HS-5 (cell line): ENCODE results near the gene NHSL1.

Experiments used
- DNase-seq: peaks from one replicate; pipeline ENCODE4 v3.0.0-alpha.2; 2012; ENCODE audit warnings: low read depth

NHSL1 gene, protein sequence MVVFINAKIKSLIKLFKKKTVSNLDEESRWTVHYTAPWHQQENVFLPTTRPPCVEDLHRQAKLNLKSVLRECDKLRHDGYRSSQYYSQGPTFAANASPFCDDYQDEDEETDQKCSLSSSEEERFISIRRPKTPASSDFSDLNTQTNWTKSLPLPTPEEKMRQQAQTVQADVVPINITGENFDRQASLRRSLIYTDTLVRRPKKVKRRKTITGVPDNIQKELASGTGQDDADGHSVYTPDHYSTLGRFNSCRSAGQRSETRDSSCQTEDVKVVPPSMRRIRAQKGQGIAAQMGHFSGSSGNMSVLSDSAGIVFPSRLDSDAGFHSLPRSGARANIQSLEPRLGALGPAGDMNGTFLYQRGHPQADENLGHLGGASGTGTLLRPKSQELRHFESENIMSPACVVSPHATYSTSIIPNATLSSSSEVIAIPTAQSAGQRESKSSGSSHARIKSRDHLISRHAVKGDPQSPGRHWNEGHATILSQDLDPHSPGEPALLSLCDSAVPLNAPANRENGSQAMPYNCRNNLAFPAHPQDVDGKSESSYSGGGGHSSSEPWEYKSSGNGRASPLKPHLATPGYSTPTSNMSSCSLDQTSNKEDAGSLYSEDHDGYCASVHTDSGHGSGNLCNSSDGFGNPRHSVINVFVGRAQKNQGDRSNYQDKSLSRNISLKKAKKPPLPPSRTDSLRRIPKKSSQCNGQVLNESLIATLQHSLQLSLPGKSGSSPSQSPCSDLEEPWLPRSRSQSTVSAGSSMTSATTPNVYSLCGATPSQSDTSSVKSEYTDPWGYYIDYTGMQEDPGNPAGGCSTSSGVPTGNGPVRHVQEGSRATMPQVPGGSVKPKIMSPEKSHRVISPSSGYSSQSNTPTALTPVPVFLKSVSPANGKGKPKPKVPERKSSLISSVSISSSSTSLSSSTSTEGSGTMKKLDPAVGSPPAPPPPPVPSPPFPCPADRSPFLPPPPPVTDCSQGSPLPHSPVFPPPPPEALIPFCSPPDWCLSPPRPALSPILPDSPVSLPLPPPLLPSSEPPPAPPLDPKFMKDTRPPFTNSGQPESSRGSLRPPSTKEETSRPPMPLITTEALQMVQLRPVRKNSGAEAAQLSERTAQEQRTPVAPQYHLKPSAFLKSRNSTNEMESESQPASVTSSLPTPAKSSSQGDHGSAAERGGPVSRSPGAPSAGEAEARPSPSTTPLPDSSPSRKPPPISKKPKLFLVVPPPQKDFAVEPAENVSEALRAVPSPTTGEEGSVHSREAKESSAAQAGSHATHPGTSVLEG (N-terminal part only)

DNA sequence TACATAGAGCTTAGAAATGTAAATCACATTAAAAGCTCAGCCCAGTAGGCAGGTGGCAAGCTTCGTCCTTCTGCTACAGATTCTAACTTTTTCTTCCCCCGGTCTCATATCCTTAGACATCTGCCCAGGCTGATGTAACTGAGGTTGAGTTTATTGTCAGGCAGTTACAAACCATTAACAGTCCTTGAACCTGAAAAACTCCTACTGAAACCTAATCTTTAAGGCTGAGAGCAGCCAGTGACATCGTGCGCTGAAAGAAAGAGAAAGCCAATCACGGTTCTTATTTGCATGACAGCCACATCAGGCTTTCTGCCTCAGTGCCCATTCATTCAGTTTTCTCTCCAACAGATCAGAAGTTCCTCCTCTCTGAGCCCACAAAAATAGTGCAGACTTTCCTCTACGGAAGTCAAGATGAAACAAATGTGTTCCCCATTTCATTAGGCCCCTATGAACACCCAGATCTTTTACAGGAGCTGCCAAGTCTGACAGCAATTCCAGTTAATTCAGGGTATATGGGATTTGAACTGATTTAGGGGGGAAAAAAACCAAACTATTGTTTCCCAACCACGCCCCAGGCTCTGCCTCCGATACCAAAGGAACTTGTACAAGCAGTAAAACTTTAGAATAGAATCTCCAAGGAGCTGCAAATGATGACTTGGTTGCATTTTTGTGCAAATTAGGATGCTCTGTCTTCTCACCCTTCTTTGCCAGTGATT is at the start of gene NHSL1:
TSS of gene NHSL1 (minus strand) at position 192 of the 716 bp plus-strand sequence. CDS start 204 bp downstream, outside the sequence.
- no peak for DNase-seq

DNA sequence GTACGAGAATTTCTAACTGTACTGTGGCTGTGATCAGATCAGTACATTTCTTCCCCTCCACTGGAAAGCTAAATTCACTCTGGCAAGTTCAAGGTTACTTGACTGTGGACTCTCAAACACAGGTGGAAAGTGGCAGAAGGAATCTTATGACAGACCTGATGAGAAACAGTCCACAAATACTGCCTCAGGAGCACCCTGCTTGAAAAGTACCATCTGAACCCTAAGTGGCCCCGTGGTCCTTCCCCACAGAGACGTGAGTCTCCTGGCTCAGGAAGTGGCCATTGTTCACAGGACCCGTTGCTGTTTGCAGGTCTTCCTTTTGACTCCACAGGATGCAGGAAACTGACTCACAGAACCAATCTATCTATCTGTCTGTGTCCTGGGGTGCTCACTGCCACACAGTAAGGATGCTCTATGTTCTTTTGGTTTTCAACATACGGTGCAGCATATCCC is 47.5 kb upstream of the NHSL1 start:
- peak; percentile 11 for DNase-seq

DNA sequence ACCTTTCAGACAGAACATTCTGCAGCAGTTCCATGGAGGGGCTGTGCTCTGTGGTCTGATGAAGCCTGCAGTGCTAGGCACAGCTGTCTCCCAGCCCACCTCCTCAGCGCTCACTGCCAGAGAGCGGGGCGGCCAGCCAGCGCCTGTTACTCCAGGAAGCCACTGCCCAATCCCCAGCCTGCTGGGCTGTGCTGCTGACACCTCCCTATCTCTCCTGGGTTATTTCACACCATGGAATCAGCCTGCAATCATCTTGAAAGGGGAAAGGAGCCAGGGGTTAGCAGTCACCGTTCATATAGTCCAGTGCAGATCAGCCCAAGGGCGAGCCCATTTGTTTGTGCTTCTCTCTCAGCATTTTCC is 46.3 kb upstream of the NHSL1 start:
- no peak for DNase-seq

DNA sequence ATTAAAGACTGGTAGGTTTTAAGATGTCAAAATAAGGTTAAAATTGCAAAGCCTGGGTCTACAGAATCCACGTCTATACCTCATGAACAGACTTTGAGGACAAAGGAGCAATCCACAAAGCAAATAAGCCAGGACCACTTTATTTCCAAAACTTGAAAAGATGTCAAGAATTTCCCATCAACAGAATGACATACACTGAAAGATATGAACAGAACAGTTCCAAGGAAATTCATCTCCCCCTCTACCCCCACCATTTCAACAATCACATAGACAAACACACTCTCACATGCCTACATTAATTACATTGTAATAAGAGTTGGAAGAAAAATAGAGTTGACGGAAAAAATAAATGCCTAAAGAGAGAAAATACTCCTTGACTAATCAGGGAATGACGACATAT is 45.2 kb upstream of the NHSL1 start:
- no peak for DNase-seq

DNA sequence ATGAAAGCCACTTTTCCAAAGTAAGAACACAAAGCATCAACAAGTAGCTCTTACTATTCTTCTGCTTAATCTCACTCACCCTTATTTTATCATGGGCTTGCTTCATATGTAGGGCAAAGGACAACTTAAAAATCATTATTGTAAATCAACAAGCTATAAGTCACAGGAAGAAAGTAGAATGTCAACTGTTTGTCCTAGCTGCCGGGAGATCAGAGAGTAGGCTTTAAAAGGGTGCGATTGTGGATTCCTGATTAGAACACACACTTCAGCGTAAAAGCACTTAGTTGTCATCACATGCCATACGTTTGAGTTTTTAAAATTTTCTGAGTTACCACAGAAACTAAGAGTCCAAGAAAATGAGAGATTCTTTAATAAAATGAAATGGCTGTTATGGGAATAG is 44.4 kb upstream of the NHSL1 start:
- DNase-seq, result no peak

DNA sequence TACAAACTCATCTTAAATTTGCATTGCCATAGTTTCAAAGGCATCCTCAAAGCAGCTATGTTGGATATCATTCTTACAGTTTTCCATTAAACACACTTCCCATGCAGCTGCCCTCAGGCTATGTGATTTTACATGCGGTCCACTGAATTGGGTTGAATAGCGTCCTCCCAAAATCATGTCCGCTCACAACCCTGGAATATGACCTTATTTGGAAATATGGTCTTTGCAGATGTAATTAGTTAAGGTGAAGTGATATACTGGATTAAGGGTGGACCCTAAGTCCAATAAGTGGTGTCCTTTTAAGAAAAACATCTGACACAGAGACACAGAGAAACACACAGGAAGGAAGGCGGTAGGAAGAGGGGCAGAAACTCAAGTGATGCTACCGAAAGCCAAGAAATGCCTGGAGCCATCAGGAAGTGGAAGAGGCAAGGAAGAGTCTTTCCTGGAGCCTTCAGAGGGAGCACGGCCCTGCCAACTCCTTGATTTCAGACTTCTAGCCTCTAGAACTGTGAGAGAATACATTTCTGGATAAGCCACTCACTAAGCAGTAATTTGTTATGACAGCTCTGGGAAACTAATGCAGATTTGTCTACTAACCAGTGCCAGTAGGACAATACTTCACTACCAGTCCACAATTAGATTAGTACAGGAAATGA is 42.7 kb upstream of the NHSL1 start:
- DNase-seq, result no peak

DNA sequence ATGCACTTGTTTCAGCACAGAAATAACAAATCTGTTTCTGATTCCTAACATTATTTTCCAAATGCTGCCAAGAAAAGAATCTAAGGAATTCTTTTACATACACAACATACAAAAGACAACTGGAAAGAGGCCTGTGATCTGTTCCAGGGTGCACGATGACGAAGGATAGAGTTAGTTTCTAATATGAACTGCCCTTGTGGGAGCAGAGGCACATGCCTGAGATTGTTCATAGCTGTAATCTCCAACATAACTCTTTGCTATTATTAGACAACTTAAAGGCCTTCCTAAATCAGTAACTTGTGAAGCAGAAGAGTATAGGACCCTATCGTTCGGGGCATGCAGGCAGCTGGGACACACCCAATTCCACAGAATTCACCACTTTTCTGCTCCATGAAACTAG is 41.2 kb upstream of the NHSL1 start:
- no peak for DNase-seq

DNA sequence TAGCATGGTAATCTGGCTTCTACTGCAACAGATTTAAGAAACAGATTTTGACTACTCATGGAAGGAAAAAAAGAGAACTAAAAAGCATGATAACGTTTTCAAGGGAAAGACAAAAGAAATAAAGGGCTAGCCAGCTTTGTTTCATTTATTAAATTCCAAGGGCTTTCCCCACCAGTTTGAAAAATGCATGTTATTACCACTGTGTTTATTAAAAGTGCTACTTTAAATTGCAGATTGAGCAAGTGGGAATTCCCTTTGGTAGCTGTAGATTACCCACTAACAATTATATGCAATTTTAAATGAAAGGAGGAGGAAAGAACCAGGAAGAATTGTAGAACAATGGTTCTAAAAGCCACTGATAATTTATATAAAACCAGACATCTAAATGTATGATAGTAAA is 40.6 kb upstream of the NHSL1 start:
- DNase-seq, result no peak

DNA sequence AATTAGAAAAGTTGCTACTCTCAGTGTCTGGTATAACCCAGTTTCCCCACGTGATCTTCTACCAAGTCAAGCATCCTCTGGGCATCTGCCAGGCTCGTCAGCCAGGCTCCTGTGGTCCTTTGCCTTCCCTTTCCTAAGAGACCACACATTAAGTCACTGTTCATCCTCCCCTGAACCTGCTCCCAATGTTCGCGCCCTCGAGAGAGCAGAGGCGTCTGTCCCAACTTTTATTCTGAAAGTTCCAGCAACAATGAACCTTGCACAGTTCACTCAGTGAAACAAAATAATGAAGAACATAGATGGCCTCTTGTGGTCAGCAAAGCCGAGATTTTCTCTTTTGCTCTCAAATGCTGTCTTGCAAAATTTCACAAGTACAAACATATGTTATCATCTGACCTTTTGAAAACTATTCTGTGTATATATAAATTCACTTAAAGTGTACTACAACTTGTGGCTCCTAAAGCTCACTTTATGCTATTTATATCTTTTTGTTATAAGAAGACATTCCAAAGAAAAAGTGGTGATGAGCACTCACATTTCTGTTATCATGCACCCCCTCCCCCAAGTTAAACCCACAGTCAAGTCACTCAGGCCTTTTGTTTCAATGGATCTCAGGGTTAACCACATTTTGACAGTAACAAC is 39.2 kb upstream of the NHSL1 start:
- DNase-seq, result no peak

DNA sequence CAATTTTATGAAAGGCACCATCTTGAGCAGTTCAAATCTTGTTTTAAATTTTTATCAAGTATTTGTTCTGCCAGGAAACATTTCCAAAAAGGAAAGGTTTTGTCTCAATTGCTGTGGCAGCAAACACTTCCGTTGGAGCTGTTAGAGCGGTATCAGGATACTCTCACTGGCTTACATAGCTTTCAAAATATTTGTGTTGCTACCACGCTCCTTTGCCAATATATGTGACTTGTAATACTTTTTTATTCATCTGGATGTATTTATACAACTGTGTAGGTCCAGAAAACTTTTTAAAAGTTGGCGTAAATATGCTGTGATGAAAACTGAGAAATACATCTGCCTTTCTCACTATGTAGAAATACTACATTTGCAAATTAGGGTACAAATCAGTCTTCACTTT is 37.8 kb upstream of the NHSL1 start:
- DNase-seq, result no peak

DNA sequence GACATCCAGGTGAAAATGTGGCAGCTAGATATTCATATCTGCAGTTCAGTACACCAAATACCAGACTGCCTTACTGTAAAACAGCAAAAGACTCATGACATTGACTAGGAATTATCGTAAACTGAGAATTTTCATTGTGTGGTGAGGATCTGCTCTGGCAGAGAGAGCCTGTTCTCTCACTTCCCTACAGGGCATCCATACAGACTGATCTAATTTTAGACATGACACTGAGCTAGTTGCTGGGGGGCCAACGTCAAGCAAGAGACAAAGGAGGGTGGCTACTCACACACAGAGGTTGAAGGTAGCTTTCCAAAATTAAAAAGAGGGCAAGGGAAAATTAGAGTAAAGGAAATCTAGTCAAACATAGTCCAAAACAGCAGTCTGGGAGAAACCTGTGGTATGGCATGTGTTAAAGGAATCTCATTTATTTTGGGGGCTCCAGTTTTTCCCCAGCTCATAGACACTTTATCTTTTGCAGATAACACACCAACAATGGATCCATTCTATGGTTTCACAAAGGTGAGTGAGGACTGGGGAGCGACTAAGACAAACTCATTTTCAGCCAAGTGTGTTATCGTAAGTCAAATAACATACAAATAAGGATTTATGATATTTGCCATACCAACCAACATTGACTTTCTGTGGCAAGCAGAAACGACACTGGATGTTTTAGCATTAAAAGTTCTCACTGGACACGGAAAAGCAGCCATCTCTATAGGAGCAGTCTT is 36.6 kb upstream of the NHSL1 start:
- DNase-seq, result no peak

DNA sequence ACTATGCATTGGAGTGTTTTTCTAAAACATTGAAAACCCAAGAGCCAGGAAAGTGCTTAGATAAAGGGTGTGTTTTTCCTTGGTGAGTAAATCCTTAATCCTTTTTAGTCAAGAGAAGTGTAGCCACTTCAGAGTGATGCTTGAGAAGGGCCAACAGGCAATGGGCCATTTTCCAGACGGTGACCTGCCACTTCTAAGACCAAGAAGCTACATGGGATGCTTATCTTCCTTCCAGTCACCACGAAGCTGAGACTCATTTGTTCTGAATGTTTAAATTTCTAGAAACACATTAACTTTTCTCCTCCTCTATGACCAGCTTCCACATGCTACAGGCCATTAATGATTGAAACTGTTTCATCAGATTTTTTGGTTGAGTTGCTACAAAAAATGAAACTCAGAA is 34.4 kb upstream of the NHSL1 start:
- no peak for DNase-seq

DNA sequence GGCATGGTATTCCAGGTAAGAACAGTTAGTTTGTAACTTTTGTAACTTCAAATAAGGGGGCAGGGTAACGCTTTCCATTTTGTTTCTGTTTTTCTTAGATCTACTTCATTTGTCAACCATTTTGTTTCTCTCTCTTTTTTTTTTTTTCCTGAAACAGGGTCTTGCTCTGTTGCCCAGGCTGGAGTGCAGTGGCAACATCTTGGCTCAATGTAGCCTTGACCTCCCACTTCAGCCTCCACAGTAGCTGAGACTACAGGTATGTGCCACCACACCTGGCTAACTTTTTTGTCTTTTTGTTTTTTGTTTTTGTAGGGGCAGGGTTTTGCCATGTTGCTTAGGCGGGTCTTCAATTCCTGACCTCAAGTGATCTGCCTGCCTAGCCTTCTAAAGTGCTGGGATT is 32.1 kb upstream of the NHSL1 start:
- DNase-seq, result no peak

DNA sequence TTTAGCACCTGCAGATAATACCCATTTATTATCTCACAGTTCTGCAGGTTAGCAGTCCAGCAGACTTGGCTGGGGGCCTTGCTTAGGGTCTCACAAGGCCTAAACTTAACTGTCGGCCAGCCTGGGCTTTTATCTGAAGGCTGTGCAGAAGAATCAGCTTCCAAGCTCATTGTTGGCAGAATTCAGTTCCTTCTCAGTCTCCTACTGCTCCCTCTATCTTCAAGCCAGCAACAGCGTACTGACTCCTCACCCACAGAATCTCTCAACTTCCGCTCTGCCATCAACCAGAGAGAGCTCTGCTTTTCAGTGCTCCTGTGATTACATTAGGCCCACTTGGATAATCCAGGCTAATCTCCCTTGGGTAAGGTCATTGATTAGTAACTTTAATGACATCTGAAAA is 30.2 kb upstream of the NHSL1 start:
- no peak for DNase-seq

DNA sequence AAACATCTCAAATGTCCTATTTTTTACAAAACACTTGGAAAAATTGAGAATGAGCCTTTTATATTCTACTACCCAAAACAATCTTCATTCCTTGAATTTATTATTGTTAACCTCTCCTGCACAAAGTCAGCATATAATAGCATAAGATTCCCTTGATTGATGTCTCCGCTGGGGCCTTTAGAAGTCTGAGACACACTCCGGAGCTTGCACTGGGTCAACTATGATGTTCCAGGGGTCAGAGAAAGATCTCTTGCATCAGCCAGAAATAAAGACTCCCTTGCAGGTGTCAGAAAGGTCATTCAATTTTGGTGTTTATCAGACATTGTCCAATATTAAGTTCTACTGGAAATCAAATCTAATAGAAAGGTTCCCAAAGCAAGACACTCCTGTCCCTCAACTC is 29.7 kb upstream of the NHSL1 start:
- no peak for DNase-seq

DNA sequence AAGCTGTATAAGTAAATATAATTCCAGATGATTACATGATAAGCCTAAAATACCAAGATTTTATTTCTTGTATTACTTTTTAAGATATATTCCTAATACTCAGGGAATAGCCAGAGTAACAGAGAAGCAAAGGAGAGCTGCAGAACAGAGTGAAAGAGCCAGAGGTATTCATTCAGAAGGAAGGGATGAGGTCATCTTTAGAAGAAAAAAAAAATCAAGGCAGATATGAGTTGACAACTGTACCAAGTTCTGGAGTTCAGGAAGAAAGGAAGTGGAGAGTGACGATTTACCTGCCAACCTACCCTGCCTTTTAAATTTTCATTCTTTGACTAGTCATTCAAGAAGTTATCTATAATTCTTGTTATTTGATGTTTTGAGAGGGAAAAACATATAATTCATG is 28.8 kb upstream of the NHSL1 start:
- no peak for DNase-seq

DNA sequence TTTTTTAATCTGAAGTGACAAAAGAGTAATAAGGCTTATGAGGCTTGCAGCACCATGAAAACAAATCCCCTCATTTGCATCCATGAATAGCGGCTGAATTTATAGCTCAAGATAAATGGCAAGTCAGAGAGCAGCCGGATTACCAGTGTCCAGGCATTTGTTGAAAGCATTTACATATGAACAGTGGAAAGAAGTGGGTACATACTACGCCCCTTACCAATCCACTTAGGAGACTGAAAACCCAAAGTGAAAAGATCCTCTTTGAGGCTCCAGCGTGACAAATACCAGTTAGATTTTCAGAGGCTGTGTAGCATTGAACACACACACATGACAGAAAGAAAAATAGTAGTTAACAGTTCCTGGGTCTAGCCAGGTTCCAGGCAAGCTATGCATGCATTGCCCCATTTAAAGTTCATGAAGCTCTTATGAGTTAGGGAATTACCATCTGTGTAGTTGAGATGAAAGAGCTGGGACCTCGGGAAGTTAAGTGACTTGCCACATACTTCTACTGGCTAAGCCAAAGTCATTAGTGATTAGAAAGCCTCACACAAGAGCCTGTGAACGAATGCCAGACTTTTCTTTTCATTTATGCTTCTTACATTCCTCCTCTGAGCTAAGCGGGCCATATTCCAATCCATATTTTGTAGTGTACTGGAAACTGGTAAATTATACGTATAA is 28.3 kb upstream of the NHSL1 start:
- DNase-seq, result no peak

DNA sequence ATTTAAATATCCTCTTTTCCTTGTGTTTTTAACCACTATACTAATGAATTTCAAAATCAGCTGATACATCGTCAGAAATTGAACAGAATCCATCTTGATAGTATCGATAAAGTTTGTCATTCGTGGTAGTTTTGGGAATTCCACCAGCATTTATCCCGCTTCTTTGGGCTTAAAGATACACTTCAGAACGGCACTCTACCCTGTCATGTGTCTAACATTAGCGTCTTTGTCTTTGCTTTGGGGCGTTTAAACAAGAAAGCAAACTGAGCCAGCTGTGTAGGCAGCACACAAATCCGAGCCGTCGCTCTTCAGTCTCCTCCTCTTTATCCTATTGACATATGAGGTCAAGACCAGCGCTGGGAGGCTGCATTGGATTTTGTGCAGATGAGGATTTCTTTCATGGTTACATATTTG is 27.5 kb upstream of the NHSL1 start:
- no peak for DNase-seq

DNA sequence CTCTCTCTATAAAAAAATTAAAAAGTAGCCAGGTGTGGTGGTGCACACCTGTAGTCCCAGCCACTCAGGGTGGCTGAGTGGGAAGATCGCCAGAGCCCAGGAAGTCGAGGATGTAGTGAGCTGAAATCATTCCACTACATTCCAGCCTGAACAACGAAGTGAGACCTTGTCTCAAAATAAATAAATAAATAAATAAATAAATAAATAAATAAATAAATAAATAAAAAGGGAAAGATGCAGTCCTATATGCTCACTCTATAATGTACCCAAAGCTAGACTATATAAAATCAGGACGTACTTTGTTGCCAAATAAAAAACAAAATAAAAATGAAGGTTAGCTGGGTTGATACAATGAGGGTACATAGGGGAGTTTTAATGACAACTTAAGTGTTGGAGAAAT is 26.1 kb upstream of the NHSL1 start:
- no peak for DNase-seq

DNA sequence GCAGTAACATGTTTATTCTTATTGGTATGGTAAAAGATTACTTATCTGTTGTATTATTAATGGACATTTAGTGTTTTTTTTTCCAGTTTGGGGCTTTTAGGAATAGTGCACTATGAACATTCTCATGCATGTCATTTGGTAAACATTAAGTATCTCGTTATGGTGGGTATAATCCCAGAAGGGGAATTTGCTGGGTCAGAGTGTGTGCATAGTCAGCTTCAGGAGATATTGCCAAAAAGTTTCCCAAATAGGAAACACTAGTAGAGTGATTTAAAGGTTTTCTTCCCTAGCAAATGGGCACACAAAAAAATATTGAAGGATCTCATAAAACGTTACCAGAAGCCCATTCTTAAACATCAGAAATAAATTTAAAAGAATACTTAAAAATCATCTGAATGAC is 25.2 kb upstream of the NHSL1 start:
- no peak for DNase-seq
